ENCODE measurements around the gene GNG11.
"Not testable (repeated sequence)": the region's sequence is repeated elsewhere in the genome, so short reads cannot be mapped to it uniquely, and the experiment has no call there.

The GNG11 gene

DNA sequence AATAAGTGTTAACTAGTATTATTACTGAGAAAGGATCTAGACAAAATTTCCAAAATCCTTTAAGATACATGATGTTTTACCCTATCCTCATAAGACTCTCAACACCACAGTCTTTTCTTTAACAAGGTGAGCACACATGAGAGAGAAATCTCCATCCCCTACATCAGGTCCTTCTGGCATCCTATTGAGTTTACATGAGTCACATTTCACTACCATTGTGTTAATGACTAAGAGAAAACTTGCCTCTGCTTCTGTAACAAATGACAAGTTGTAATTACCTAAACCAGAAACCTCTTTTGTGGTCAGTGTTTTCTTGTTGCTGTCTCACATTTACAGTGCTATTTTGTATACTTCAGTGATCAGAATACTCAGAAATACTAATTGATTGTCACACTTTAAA is 9.9 kb upstream of the GNG11 start:
- DNase-seq = not testable (repeated sequence)

DNA sequence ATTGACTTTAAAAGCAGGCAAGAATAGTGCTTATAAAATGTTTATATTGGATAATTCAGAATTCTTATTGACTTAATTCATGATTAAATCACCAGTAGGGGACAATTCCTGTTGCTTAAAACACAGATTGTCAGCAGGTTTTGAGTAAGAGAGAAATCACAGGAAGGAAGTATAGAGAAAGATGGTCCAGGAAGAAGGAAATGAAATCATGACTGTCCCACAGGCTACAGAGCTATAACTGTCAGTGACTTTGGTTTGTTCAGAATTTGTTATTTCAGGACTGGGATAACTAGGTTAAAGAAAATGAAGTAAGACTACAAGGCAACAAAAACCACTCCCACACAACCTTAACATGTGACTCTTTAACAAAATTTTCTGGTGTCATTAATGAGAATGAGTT is 8.3 kb upstream of the GNG11 start:
- DNase-seq = no peak

DNA sequence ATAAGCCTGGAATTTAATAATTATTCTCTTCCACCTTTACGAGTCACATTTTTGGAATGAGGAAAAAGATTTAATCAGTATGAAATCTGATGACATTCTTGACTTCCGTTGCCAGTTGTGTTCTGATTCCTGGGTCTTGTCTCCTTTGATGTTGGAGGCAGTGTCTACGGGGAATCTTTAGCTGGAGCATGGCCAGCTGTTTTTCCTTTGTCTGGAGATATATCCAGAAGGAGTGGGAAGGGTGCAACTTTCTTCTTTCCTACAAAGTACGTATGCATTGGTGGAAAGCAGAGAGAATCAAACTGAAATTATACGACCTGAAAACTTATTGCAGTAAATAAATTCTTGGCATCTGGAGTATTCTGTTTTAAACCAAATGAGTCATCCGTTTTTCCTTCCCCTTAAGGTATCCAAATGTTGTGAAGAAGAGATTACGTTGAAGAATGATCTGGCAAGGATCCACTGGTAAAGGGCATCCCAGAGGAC is 6.9 kb upstream of the GNG11 start:
- no peak for DNase-seq

DNA sequence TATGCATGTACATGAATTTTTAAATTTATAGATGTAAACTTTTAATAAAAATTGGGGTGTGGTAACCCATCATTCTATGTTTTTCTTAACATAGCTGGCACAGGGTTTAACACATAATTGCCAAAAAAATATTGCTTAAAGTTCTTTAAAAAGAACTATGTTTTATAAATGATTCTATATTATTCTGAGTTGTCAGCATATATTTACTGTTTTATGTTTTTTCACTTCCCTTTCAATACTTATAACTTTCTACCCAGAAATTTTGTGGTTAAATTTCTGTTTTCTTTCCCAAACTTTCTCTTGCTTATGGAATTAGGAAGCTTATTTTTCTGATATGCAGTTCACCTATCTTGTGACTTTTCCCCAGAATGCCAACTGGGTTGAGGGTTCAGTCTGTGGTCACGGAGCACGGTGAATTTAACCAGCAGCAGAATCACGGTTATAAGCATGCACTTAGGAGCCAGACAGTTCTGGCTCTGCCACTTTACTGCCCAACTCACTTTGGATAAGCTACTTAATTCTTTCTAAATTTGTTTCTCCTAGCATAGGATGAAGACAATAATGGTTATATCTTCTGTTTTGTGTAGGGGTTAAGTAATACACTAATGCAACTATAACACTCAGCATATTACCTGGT is 6.2 kb upstream of the GNG11 start:
- not testable (repeated sequence) for DNase-seq

- DNase-seq = not testable (repeated sequence)
Measured at GRCh38 chr7:93915888-93916287, 5.6 kb upstream of the GNG11 start.

- not testable (repeated sequence) for DNase-seq
Measured at GRCh38 chr7:93916315-93916714, 5.2 kb upstream of the GNG11 start.

GRCh38 chr7:93920496-93921182 is 896 bp upstream of the GNG11 start:
- DNase-seq = no peak

- DNase-seq = no peak
Measured at GRCh38 chr7:93921186-93921585, 349 bp upstream of the GNG11 start.

- DNase-seq = no peak
Measured at GRCh38 chr7:93923296-93923695, 1.8 kb downstream of the GNG11 start.

- DNase-seq = no peak
Measured at GRCh38 chr7:93923942-93924341, 2.4 kb downstream of the GNG11 start.

- DNase-seq = no peak
Measured at GRCh38 chr7:93926800-93927199, 5.3 kb downstream of the GNG11 start.

DNA sequence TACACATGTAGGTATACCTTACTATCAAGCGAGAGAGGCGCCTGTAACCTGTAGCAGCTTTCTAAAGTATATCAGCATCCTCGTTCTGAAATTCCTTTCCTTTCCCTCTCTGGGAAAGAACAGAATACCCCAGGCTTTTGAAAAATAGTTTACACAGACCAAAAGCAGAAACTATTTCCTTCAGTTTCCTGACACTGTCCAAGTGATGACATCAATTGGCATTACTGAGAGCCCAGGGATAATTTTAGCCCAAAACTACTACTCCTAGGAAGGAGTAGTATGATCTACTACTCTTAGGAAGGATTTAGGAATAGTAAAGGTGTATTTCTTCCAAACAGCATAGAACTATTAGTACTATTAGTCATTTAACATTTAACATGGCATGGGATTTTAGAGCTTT is 6.0 kb downstream of the GNG11 start:
- DNase-seq = no peak

GRCh38 chr7:93931655-93932054 is 10.1 kb downstream of the GNG11 start:
- no peak for DNase-seq

DNA sequence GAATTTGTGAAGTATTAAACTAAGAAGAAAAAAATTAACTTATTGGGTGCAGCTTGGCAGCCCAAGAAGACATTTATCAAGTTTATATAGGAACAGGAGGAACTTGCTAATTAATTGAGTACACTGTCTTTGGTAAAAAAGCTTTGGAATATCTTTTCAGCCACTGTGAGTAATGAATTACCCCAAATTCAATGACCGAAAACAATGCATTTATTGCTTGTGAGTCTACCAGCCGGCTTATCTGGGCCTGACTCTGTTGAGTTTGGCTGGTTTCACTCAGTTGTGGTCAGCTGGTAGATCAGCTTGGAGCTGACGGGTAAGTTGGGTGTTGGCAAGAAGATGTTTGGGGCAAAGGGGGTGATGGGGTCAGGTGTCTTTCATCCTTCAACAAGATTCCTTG is 11.6 kb downstream of the GNG11 start:
- DNase-seq = no peak

GRCh38 chr7:93935102-93935501 is 13.6 kb downstream of the GNG11 start:
- no peak for DNase-seq

GRCh38 chr7:93937818-93938217 is 16.3 kb downstream of the GNG11 start:
- DNase-seq = no peak

- no peak for DNase-seq
Measured at GRCh38 chr7:93938293-93938692, 16.8 kb downstream of the GNG11 start.

DNA sequence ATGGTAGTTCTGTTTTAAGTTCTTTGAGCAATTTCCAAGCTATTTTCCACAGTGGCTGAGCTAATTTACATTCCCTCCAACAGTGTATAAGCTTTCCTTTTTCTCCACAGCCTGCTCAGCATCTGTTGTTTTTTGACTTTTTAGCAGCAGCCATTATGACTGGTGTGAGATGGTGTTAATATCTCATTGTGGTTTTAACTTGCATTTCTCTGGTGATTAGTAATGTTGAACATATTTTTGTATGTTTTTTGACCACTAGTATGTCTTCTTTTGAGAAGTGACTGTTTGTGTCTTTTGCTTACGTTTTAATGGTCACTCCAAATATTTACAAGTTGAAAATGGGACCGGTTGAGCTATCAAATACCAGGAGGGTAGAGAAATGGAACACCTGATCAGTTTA is 20.4 kb downstream of the GNG11 start:
- DNase-seq = no peak

DNA sequence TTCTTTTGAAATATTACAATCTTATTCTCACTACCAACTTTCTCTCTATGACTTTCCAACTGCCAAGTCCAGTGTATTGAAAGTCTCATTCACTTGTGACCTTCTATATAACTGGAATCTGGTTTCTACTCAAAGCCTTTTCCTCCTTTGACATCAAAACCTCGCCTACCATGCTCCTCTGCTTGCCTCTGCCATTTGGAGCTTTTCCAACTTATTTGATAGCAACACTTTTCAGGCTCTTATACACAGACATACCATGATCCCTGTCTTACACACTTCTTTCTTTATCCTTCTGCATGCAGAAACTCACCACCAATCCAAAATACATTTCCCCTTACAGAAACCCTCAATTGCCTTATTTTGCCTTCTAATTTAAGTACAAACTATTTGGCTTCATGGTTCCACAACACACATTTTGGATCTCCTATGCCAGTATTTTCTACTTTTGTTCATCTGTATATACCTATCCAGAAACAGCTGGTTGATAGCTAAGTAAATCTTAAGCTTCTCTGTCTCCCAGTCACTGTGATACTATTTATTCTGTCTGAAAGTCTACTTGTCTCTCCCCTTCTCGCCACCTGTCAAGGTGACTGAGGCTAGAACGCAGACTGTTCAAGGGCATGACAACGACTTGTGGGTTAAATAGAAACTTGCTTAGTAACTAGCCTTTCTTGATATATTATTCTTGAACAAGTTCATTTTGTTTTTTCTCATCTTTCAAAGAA is 22.4 kb downstream of the GNG11 start:
- DNase-seq = no peak

- DNase-seq = no peak
Measured at GRCh38 chr7:93944673-93945072, 23.1 kb downstream of the GNG11 start.

GRCh38 chr7:93945083-93945482 is 23.5 kb downstream of the GNG11 start:
- no peak for DNase-seq

DNA sequence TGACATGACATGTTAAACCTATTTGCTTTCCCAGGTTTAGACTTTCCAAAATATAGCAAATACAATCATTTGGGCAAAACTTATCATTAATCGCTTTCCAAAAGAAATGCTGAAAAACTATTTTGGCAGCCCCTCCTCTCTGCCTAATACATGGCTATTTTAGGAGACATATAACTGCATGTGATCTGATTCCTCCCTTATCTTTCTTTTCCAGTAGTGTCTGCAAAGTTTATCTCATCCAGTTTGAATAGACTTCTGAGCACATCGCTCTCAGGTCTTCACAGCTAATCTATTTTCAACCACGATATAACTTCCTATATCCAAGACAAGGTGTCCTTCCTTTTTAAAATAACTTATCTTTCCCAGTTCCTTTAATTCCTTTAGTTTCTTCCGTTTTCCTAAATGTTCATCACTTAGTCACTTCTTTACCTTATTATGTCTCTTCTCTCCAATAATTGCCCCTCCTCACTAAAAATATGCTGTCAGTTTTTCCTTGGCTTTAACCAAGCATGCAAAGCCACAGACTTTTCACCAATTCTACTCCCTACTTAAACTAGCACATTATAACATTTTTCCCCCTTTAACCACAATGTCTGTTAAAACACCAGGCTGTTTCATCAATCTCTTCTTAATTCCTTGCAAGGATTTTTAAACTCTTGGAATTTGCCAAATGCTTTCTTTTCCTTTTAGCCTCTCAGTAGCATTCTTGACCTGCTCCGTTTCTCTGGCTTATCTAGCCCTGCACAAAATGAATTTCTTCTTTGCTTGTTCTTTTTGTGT is 24.4 kb downstream of the GNG11 start:
- DNase-seq = no peak

GRCh38 chr7:93948106-93948505 is 26.6 kb downstream of the GNG11 start:
- no peak for DNase-seq
